Pancreas (tissue), 10 donors: ENCODE results near the gene OR52A1. TPM values are rescaled to one million over a fixed set of nuclear protein-coding genes. Genes with fewer than 3 reads are reported as not detected.

Experiments used
- ATAC-seq, 4 donors: fragments of 200-7000 bp; cut with Tn5 transposase; one replicate each; pipeline versions ENCODE4 v1.8.0 to v1.9.1; 2020; ENCODE audit warnings: mild to moderate bottlenecking in 4 of 4, moderate library complexity in 4 of 4
- DNase-seq, 6 donors: peaks; one replicate each; pipeline ENCODE4 v3.0.0-alpha.2; 2020
- FAIRE-seq: peaks from 2 replicates; lab custom pipeline; 2012; peaks lifted over from hg19 to GRCh38; lab: Jason Lieb, UNC
- H3K27ac ChIP-seq, 4 donors: fragments of 200-600 bp; sonication (generic); 1 replicate in 3 of 4; 2 replicates in 1 of 4; pipeline versions ENCODE4 v1.5.0 to v1.8.0; 2020
- H3K27me3 ChIP-seq, 4 donors: fragments of 200-600 bp; one replicate each; pipeline ENCODE4 v1.8.0; 2021
- H3K36me3 ChIP-seq, 3 donors: fragments of 200-600 bp; sonication (generic) in 1 of 3; one replicate each; pipeline versions ENCODE4 v1.5.0 to v1.8.0; 2020 to 2021
- H3K4me1 ChIP-seq, 3 donors: fragments of 200-600 bp; one replicate each; pipeline ENCODE4 v1.8.0; 2021
- H3K4me3 ChIP-seq, 4 donors: fragments of 200-600 bp; sonication (generic) in 2 of 4; one replicate each; pipeline versions ENCODE4 v1.5.0 to v1.8.0; 2020 to 2021
- H3K9me3 ChIP-seq, 4 donors: fragments of 200-600 bp; one replicate each; pipeline ENCODE4 v1.8.0; 2021
- WGBS, 2 donors: extraction: QIAGEN DNeasy Blood & Tissue Kit; methylation state at CpG; one replicate each; pipeline ENCODE4 v1.1.7; 2013; 5-methylcytosine and 5-hydroxymethylcytosine counted together
- intact Hi-C, 3 donors: fragments of 100-400 bp; cut with DNase I; formaldehyde crosslinking; loops; one replicate each; pipeline versions ENCODE4 v1.11.1 to v1.14.2; 2022
- polyA plus RNA-seq, 2 donors: library from polyadenylated mRNA; stranded (reverse); fragments of 200-250 nt; gene quantifications; one replicate each; pipeline ENCODE4 v1.2.3, GENCODE V29; 2013
- total RNA-seq, 6 donors: library from RNA; stranded (reverse); fragmentation: NEBNext Ultra II Directional in 4 of 6; extraction: Animal tissue kit (Norgen Biotek cat#: 25700) in 4 of 6; gene quantifications; one replicate each; pipeline versions ENCODE4 v1.2.1 to v1.2.4, GENCODE V29; 2021 to 2023
- TF ChIP-seq, protein P1 (sequence below), 4 donors: fragments of 200-600 bp; sonication (generic) in 3 of 4; IDR thresholded peaks; one replicate each; pipeline versions ENCODE4 v1.5.0 to v1.8.0; 2021; ENCODE audit warnings: antibody characterized with exemption in 4 of 4
- donor health status: healthy with polysubstance abuse.
- donor health status: DM: no; HTN: no; CAD: no; lungs with moderate emphysema.
- donor health status: DM: no; HTN: no; CAD: no.
- donor health status: control.
- donor health status: control.
- donor health status: Bipolar disorder and iron deficiency.
- donor health status: DM: yes; HTN: yes; CAD: no.
- donor health status: DM: no; HTN: no; CAD: no.
- donor health status: DM: no; HTN: no; CAD: no.
- donor health status: DM: yes; HTN: yes; CAD: no.

The OR52A1 gene
- total and polyA plus RNA-seq, 8 donors: not detected

DNA sequence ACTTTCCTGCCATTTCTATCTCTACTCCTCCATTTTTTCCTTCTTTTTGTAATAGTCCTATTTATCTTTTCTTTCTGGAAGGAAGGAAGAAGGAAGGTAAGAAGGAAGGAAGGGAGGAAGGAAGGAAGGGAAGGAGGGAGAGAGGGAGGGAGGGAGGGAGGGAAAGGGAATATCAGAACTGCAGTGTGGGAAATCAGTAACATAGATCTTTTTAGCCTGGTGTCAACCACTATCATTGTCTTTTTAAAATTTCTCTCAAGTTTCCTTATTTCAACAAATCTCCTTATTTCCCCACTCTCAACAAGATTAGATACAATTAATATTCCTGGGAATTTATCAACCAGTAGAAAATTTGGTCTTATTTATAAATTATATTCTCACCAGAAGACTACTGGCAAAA lies 51.5 kb downstream of the OR52A1 start:
- intact Hi-C loops: no loop called here
- ATAC-seq (no peak), FAIRE-seq (no peak), DNase-seq (no peak)
- H3K4me3 ChIP-seq: no peak overlapping the region
- H3K27ac ChIP-seq: no peak overlapping the region
- no peaks in the 10 kb centered on the region for H3K4me1 ChIP-seq
- TF ChIP-seq, protein P1, sequence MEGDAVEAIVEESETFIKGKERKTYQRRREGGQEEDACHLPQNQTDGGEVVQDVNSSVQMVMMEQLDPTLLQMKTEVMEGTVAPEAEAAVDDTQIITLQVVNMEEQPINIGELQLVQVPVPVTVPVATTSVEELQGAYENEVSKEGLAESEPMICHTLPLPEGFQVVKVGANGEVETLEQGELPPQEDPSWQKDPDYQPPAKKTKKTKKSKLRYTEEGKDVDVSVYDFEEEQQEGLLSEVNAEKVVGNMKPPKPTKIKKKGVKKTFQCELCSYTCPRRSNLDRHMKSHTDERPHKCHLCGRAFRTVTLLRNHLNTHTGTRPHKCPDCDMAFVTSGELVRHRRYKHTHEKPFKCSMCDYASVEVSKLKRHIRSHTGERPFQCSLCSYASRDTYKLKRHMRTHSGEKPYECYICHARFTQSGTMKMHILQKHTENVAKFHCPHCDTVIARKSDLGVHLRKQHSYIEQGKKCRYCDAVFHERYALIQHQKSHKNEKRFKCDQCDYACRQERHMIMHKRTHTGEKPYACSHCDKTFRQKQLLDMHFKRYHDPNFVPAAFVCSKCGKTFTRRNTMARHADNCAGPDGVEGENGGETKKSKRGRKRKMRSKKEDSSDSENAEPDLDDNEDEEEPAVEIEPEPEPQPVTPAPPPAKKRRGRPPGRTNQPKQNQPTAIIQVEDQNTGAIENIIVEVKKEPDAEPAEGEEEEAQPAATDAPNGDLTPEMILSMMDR (IDR thresholded peaks at IDR 0.05): no peak
- no peaks in the 10 kb centered on the region for H3K36me3 ChIP-seq
- peaks cover 0 to under 1% (median 0%) of the 10 kb centered on the region in 4 donors for H3K27me3 ChIP-seq
- H3K9me3 ChIP-seq: no peaks in the 10 kb centered on the region

DNA sequence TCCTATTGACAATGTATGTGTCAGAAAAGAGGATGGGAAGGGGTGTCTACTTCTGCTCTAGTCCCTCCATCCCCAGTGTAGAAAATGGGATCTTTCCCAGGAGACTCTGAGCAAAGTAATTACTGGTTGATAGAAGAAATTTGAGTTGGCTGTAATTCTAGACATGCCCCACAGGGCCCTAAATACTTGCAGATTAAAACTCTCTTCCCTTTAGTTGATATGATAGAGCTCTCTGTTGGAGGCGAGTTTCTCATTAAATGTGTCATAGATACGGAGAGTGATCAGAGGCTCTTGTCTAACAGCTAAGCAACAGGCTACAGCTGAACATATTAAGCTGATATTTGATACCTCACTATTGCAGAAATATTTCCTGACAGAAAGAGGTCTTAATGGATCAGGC lies 52.3 kb downstream of the OR52A1 start:
- FAIRE-seq (no peak), ATAC-seq (no peak), DNase-seq (no peak)
- 21 to 39% methylated on average over 2 of the region's 2 CpGs for WGBS, 2 donors
- H3K27ac ChIP-seq: no peak overlapping the region
- H3K4me3 ChIP-seq: no peak overlapping the region
- H3K36me3 ChIP-seq: no peaks in the 10 kb centered on the region
- TF ChIP-seq, protein P1 (IDR thresholded peaks at IDR 0.05): no peak
- H3K27me3 ChIP-seq: peaks cover 0 to under 1% (median 0%) of the 10 kb centered on the region in 4 donors
- no peaks in the 10 kb centered on the region for H3K9me3 ChIP-seq
- intact Hi-C loops: no loop called here
- H3K4me1 ChIP-seq: no peaks in the 10 kb centered on the region

DNA sequence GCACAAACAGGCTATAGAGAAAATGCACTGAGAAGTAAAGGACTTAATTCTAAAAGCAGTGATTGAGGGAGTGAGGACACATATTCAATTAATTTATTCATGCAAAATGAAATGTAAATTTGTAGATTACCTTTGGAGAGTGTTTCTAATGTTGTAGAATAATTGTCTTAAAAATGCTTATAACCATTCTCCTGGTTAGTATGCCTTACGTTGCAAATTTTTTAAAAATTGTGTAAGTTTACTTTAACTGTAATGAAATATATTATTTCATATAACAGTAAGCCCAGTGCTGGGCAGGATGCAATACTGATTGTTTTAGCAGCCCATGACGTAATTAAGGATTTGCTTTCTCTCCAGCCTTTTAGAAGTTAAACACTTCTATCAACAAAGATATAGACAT lies 58.5 kb downstream of the OR52A1 start:
- intact Hi-C loops: no loop called here
- Histone ChIP-seq H3K27ac (no peak overlapping the region), H3K4me1 (no peaks in the 10 kb centered on the region), H3K4me3 (no peak overlapping the region), H3K36me3 (no peaks in the 10 kb centered on the region), H3K27me3 (peaks cover 0 to 5% (median 0%) of the 10 kb centered on the region in 4 donors), H3K9me3 (no peaks in the 10 kb centered on the region)
- DNase-seq: no peak
- WGBS, 2 donors: 51 to 73% methylated on average over 2 of the region's 2 CpGs
- no peak for FAIRE-seq
- no peak for ATAC-seq
- TF ChIP-seq, protein P1 (IDR thresholded peaks at IDR 0.05): no peak

Other genes with a start within 250 kb of the OR52A1 start
- gene OR51G2, start 235.4 kb downstream of the OR52A1 start, total RNA-seq: not detected
- not detected for gene OR51G2, start 235.4 kb downstream of the OR52A1 start, polyA plus RNA-seq
- gene OR51G1, start 230.4 kb downstream of the OR52A1 start, total RNA-seq: not detected
- not detected for gene OR51G1, start 230.4 kb downstream of the OR52A1 start, polyA plus RNA-seq
- not detected for gene OR51A4, start 207.2 kb downstream of the OR52A1 start, total RNA-seq
- gene OR51A4, start 207.2 kb downstream of the OR52A1 start, polyA plus RNA-seq: not detected
- gene OR51A2, start 199.0 kb downstream of the OR52A1 start, total RNA-seq: not detected
- gene OR51A2, start 199.0 kb downstream of the OR52A1 start, polyA plus RNA-seq: not detected
- not detected for gene OR51L1, start 159.9 kb downstream of the OR52A1 start, total RNA-seq
- gene OR51L1, start 159.9 kb downstream of the OR52A1 start, polyA plus RNA-seq: not detected
- gene OR52J3, start 108.2 kb downstream of the OR52A1 start, total RNA-seq: not detected
- gene OR52J3, start 108.2 kb downstream of the OR52A1 start, polyA plus RNA-seq: not detected
- gene OR52E2, start 95.1 kb downstream of the OR52A1 start, total RNA-seq: not detected
- not detected for gene OR52E2, start 95.1 kb downstream of the OR52A1 start, polyA plus RNA-seq
- not detected for gene OR52E1, start 85.2 kb downstream of the OR52A1 start, total RNA-seq
- gene OR52E1, start 85.2 kb downstream of the OR52A1 start, polyA plus RNA-seq: not detected
- not detected for gene OR52A5, start 16.4 kb downstream of the OR52A1 start, total RNA-seq
- not detected for gene OR52A5, start 16.4 kb downstream of the OR52A1 start, polyA plus RNA-seq
- gene OR51V1, start 45.9 kb upstream of the OR52A1 start, total RNA-seq: not detected
- gene OR51V1, start 45.9 kb upstream of the OR52A1 start, polyA plus RNA-seq: not detected
- 10 to 100 TPM in 3 of 6 donors, 1 to 10 TPM in 3; 2.2 to 89.0 (median 7.4) TPM for gene HBB, start 72.3 kb upstream of the OR52A1 start, total RNA-seq
- gene HBB, start 72.3 kb upstream of the OR52A1 start, polyA plus RNA-seq: 1 to 10 TPM; 3.9 to 4.9 TPM
- 1 to 10 TPM in 1 of 6 donors, not detected in 5; 1.1 TPM for gene HBD, start 79.7 kb upstream of the OR52A1 start, total RNA-seq
- gene HBD, start 79.7 kb upstream of the OR52A1 start, polyA plus RNA-seq: not detected
- 1 to 10 TPM in 1 of 6 donors, not detected in 5; 3.3 TPM for gene HBG1, start 95.1 kb upstream of the OR52A1 start, total RNA-seq
- not detected for gene HBG1, start 95.1 kb upstream of the OR52A1 start, polyA plus RNA-seq
- gene HBG2, start 100.0 kb upstream of the OR52A1 start, total RNA-seq: 10 to 100 TPM in 1 of 6 donors, not detected in 5; 10.6 TPM
- gene HBG2, start 100.0 kb upstream of the OR52A1 start, polyA plus RNA-seq: not detected
- 1 to 10 TPM in 1 of 6 donors, not detected in 5; 3.5 TPM for gene HBE1, start 115.2 kb upstream of the OR52A1 start, total RNA-seq
- gene HBE1, start 115.2 kb upstream of the OR52A1 start, polyA plus RNA-seq: not detected
- not detected for gene OR51B4, start 147.2 kb upstream of the OR52A1 start, total RNA-seq
- not detected for gene OR51B4, start 147.2 kb upstream of the OR52A1 start, polyA plus RNA-seq
- not detected for gene OR51B2, start 169.5 kb upstream of the OR52A1 start, total RNA-seq
- gene OR51B2, start 169.5 kb upstream of the OR52A1 start, polyA plus RNA-seq: not detected
- under 1 TPM in 3 of 6 donors, not detected in 3; 0.14 to 0.24 (median 0.19) TPM for gene OR51B5, start 188.8 kb upstream of the OR52A1 start, total RNA-seq
- gene OR51B5, start 188.8 kb upstream of the OR52A1 start, polyA plus RNA-seq: under 1 TPM in 1 of 2 donors, not detected in 1; 0.05 TPM
- gene OR51B6, start 196.8 kb upstream of the OR52A1 start, total RNA-seq: not detected
- not detected for gene OR51B6, start 196.8 kb upstream of the OR52A1 start, polyA plus RNA-seq
- not detected for gene OR51M1, start 229.1 kb upstream of the OR52A1 start, total RNA-seq
- gene OR51M1, start 229.1 kb upstream of the OR52A1 start, polyA plus RNA-seq: not detected